OCI-LY1 (cell line): Measurements from ENCODE around the gene RNH1.

Experiments
- H2AFZ ChIP-seq: fragments of 200-600 bp; sonication (generic), shearing (Covaris generic); 2 replicates; pipeline ENCODE4 v1.6.0; 2014; ENCODE audit warnings: antibody characterized with exemption, mild to moderate bottlenecking, low read length
- H3F3A ChIP-seq: fragments of 200-600 bp; sonication (generic), shearing (Covaris generic); 2 replicates; pipeline ENCODE4 v1.6.0; 2014; ENCODE audit warnings: mild to moderate bottlenecking, antibody characterized with exemption, low read length, moderate library complexity; ENCODE audit not compliant: insufficient read depth
- H3K27ac ChIP-seq: fragments of 200-600 bp; sonication (generic); 2 replicates; pipeline ENCODE4 v1.5.1; 2014; ENCODE audit warnings: low read length, mixed run types, mild to moderate bottlenecking, low read depth; ENCODE audit not compliant: poor library complexity, severe bottlenecking
- H3K27me3 ChIP-seq: fragments of 200-600 bp; sonication (generic); 2 replicates; pipeline ENCODE4 v1.6.0; 2014; ENCODE audit warnings: antibody characterized with exemption, mild to moderate bottlenecking, low read length, moderate library complexity; ENCODE audit not compliant: insufficient read depth
- H3K36me3 ChIP-seq: fragments of 200-600 bp; sonication (generic); 2 replicates; pipeline ENCODE4 v1.6.1; 2014; ENCODE audit warnings: mild to moderate bottlenecking, antibody characterized with exemption, low read length, moderate library complexity, mixed read lengths; ENCODE audit not compliant: insufficient read depth
- H3K4me1 ChIP-seq: fragments of 200-600 bp; sonication (generic); 2 replicates; pipeline ENCODE4 v1.5.1; 2014; ENCODE audit warnings: mild to moderate bottlenecking, low read length, moderate library complexity; ENCODE audit not compliant: insufficient read depth, severe bottlenecking
- H3K4me2 ChIP-seq: fragments of 200-600 bp; sonication (generic), shearing (Covaris generic); 2 replicates; pipeline ENCODE4 v1.6.1; 2014; ENCODE audit warnings: low read length
- H3K4me3 ChIP-seq: fragments of 200-600 bp; sonication (generic); 2 replicates; pipeline ENCODE4 v1.5.1; 2014; ENCODE audit warnings: low read length, low read depth, mild to moderate bottlenecking, mixed read lengths; ENCODE audit not compliant: poor library complexity, severe bottlenecking
- H3K79me2 ChIP-seq: fragments of 200-600 bp; shearing (Covaris generic); 2 replicates; pipeline ENCODE4 v1.6.1; 2016; ENCODE audit warnings: mixed run types, low read length, mixed read lengths; ENCODE audit not compliant: insufficient read depth
- H3K9ac ChIP-seq: fragments of 200-600 bp; sonication (generic), shearing (Covaris generic); 2 replicates; pipeline ENCODE4 v1.6.1; 2014; ENCODE audit warnings: mild to moderate bottlenecking, low read length, mixed read lengths
- H3K9me2 ChIP-seq: fragments of 200-600 bp; sonication (generic), shearing (Covaris generic); 2 replicates; pipeline ENCODE4 v1.6.1; 2014; ENCODE audit warnings: low read depth, mild to moderate bottlenecking, low read length, mixed read lengths
- H3K9me3 ChIP-seq: fragments of 200-600 bp; shearing (Covaris generic); 2 replicates; pipeline ENCODE4 v1.6.1; 2014; ENCODE audit warnings: low read length, mixed read lengths
- H4K20me1 ChIP-seq: fragments of 200-600 bp; sonication (generic), shearing (Covaris generic); 2 replicates; pipeline ENCODE4 v1.6.0; 2016; ENCODE audit warnings: mild to moderate bottlenecking, low read length; ENCODE audit not compliant: insufficient read depth
- CTCF ChIP-seq: fragments of 200-600 bp; sonication (generic), shearing (Covaris generic); IDR thresholded peaks from 2 replicates; pipeline ENCODE4 v1.5.1; 2017; ENCODE audit warnings: mild to moderate bottlenecking, antibody characterized with exemption, low read length, moderate library complexity, mixed read lengths
- EZH2 ChIP-seq: fragments of 200-600 bp; sonication (generic), shearing (Covaris generic); IDR thresholded peaks from 2 replicates; pipeline ENCODE4 v1.8.0; 2017; ENCODE audit warnings: borderline replicate concordance, mixed run types, mild to moderate bottlenecking, antibody characterized with exemption, low read length, moderate library complexity, mixed read lengths

The RNH1 gene

GRCh38 chr11:459511-460220 is 47.4 kb downstream of the RNH1 start:
- no peak overlapping the region for H3K4me2 ChIP-seq
- H3K9me2 ChIP-seq, result no peaks in the 10 kb centered on the region
- no peak overlapping the region for H3K4me3 ChIP-seq
- no peaks in the 10 kb centered on the region for H3K9me3 ChIP-seq
- no peaks in the 10 kb centered on the region for H3F3A ChIP-seq
- no peak overlapping the region for H2AFZ ChIP-seq
- TF ChIP-seq CTCF, result no peak
- TF ChIP-seq EZH2, result no peak
- H3K4me1 ChIP-seq, result peaks cover 11% of the 10 kb centered on the region
- no peak overlapping the region for H3K9ac ChIP-seq
- H3K27me3 ChIP-seq, result no peaks in the 10 kb centered on the region
- no peaks in the 10 kb centered on the region for H4K20me1 ChIP-seq
- no peaks in the 10 kb centered on the region for H3K79me2 ChIP-seq
- H3K27ac ChIP-seq, result no peak overlapping the region
- H3K36me3 ChIP-seq, result no peaks in the 10 kb centered on the region

GRCh38 chr11:457111-457760 is 49.8 kb downstream of the RNH1 start:
- peaks cover 11% of the 10 kb centered on the region for H3K4me1 ChIP-seq
- H3K27me3 ChIP-seq, result no peaks in the 10 kb centered on the region
- no peak overlapping the region for H3K4me3 ChIP-seq
- H3K9me2 ChIP-seq, result no peaks in the 10 kb centered on the region
- no peaks in the 10 kb centered on the region for H3F3A ChIP-seq
- H2AFZ ChIP-seq, result no peak overlapping the region
- no peak overlapping the region for H3K4me2 ChIP-seq
- H3K27ac ChIP-seq, result no peak overlapping the region
- no peaks in the 10 kb centered on the region for H3K79me2 ChIP-seq
- no peaks in the 10 kb centered on the region for H4K20me1 ChIP-seq
- peaks cover 8% of the 10 kb centered on the region for H3K36me3 ChIP-seq
- H3K9me3 ChIP-seq, result no peaks in the 10 kb centered on the region
- no peak overlapping the region for H3K9ac ChIP-seq
- TF ChIP-seq CTCF (no peak), EZH2 (no peak)

GRCh38 chr11:456533-456932 is 50.5 kb downstream of the RNH1 start:
- Histone ChIP-seq H3K27ac (no peak overlapping the region), H3K4me2 (no peak overlapping the region), H4K20me1 (no peaks in the 10 kb centered on the region)

More at GRCh38 chr11:456533-456932, 50.5 kb downstream of the RNH1 start:
- H3K4me3 ChIP-seq, result no peak overlapping the region
- peaks cover 8% of the 10 kb centered on the region for H3K36me3 ChIP-seq
- TF ChIP-seq EZH2 (no peak), CTCF (no peak)
- H3K27me3 ChIP-seq, result no peaks in the 10 kb centered on the region
- peaks cover 14% of the 10 kb centered on the region for H3K4me1 ChIP-seq
- H3F3A ChIP-seq, result no peaks in the 10 kb centered on the region
- H2AFZ ChIP-seq, result no peak overlapping the region
- no peaks in the 10 kb centered on the region for H3K79me2 ChIP-seq
- H3K9me3 ChIP-seq, result no peaks in the 10 kb centered on the region
- H3K9ac ChIP-seq, result no peak overlapping the region
- no peaks in the 10 kb centered on the region for H3K9me2 ChIP-seq
